ENCODE measurements around the gene SORCS1.

Gene SORCS1

GRCh38 chr10:106967452-106967851, 197.1 kb downstream of the SORCS1 start:
- DNase-seq (ENCODE audit: low read depth, low spot score), result no peak
- no peaks in the 10 kb centered on the region for H3K9me3 ChIP-seq (ENCODE audit: low read depth, low read length)

GRCh38 chr10:106960812-106961211, 203.7 kb downstream of the SORCS1 start:
- Histone ChIP-seq H3K27ac (no peak overlapping the region), H3K36me3 (ENCODE audit: insufficient read depth, low read length) (no peaks in the 10 kb centered on the region), H3K9me3 (ENCODE audit: low read depth, low read length) (no peaks in the 10 kb centered on the region), H3K4me3 (no peak overlapping the region), H3K9ac (ENCODE audit: insufficient read length) (no peak overlapping the region)
- DNase-seq (ENCODE audit: low read depth, low spot score), result no peak
- TF ChIP-seq FOXP2 (optimal IDR thresholded peaks at IDR 0.05; ENCODE audit: control extremely low read depth, extremely low read length, insufficient read depth) (no peak), POLR2AphosphoS5 (IDR thresholded peaks at IDR 0.05; ENCODE audit: borderline replicate concordance, low read depth, low read length) (no peak), EZH2 (IDR thresholded peaks at IDR 0.05) (no peak)

More at GRCh38 chr10:106967452-106967851, 197.1 kb downstream of the SORCS1 start:
- no peak for TF ChIP-seq POLR2AphosphoS5 (IDR thresholded peaks at IDR 0.05; ENCODE audit: borderline replicate concordance, low read depth, low read length)
- no peak for TF ChIP-seq EZH2 (IDR thresholded peaks at IDR 0.05)
- no peak for TF ChIP-seq FOXP2 (optimal IDR thresholded peaks at IDR 0.05; ENCODE audit: control extremely low read depth, extremely low read length, insufficient read depth)
- H3K4me3 ChIP-seq, result no peak overlapping the region
- H3K36me3 ChIP-seq (ENCODE audit: insufficient read depth, low read length), result no peaks in the 10 kb centered on the region
- no peak overlapping the region for H3K27ac ChIP-seq
- no peak overlapping the region for H3K9ac ChIP-seq (ENCODE audit: insufficient read length)

- no peak for DNase-seq (ENCODE audit: low read depth, low spot score)
- Histone ChIP-seq H3K9ac (ENCODE audit: insufficient read length) (no peak overlapping the region), H3K36me3 (ENCODE audit: insufficient read depth, low read length) (no peaks in the 10 kb centered on the region), H3K4me3 (no peak overlapping the region), H3K9me3 (ENCODE audit: low read depth, low read length) (no peaks in the 10 kb centered on the region), H3K27ac (no peak overlapping the region)
- TF ChIP-seq EZH2 (IDR thresholded peaks at IDR 0.05) (no peak), FOXP2 (optimal IDR thresholded peaks at IDR 0.05; ENCODE audit: control extremely low read depth, extremely low read length, insufficient read depth) (no peak), POLR2AphosphoS5 (IDR thresholded peaks at IDR 0.05; ENCODE audit: borderline replicate concordance, low read depth, low read length) (no peak)
Measured at GRCh38 chr10:106959521-106959920, 205.0 kb downstream of the SORCS1 start.

- no peak overlapping the region for H3K9ac ChIP-seq (ENCODE audit: insufficient read length)
- no peak for TF ChIP-seq EZH2 (IDR thresholded peaks at IDR 0.05)
- no peak for TF ChIP-seq FOXP2 (optimal IDR thresholded peaks at IDR 0.05; ENCODE audit: control extremely low read depth, extremely low read length, insufficient read depth)
- TF ChIP-seq POLR2AphosphoS5 (IDR thresholded peaks at IDR 0.05; ENCODE audit: borderline replicate concordance, low read depth, low read length), result no peak
- DNase-seq (ENCODE audit: low read depth, low spot score), result no peak
- H3K4me3 ChIP-seq, result no peak overlapping the region
- H3K36me3 ChIP-seq (ENCODE audit: insufficient read depth, low read length), result no peaks in the 10 kb centered on the region
- H3K9me3 ChIP-seq (ENCODE audit: low read depth, low read length), result no peaks in the 10 kb centered on the region
- no peak overlapping the region for H3K27ac ChIP-seq
Measured at GRCh38 chr10:106958589-106959361, 205.7 kb downstream of the SORCS1 start.

- Histone ChIP-seq H3K9ac (ENCODE audit: insufficient read length) (no peak overlapping the region), H3K36me3 (ENCODE audit: insufficient read depth, low read length) (no peaks in the 10 kb centered on the region), H3K4me3 (no peak overlapping the region), H3K9me3 (ENCODE audit: low read depth, low read length) (no peaks in the 10 kb centered on the region), H3K27ac (no peak overlapping the region)
- DNase-seq (ENCODE audit: low read depth, low spot score), result no peak
- TF ChIP-seq EZH2 (IDR thresholded peaks at IDR 0.05) (no peak), POLR2AphosphoS5 (IDR thresholded peaks at IDR 0.05; ENCODE audit: borderline replicate concordance, low read depth, low read length) (no peak), FOXP2 (optimal IDR thresholded peaks at IDR 0.05; ENCODE audit: control extremely low read depth, extremely low read length, insufficient read depth) (no peak)
Measured at GRCh38 chr10:106957823-106958588, 206.5 kb downstream of the SORCS1 start.

- H3K4me3 ChIP-seq, result no peak overlapping the region
- TF ChIP-seq POLR2AphosphoS5 (IDR thresholded peaks at IDR 0.05; ENCODE audit: borderline replicate concordance, low read depth, low read length) (no peak), EZH2 (IDR thresholded peaks at IDR 0.05) (no peak), FOXP2 (optimal IDR thresholded peaks at IDR 0.05; ENCODE audit: control extremely low read depth, extremely low read length, insufficient read depth) (no peak)
- DNase-seq (ENCODE audit: low read depth, low spot score), result no peak
- H3K27ac ChIP-seq, result no peak overlapping the region
- H3K36me3 ChIP-seq (ENCODE audit: insufficient read depth, low read length), result no peaks in the 10 kb centered on the region
- no peaks in the 10 kb centered on the region for H3K9me3 ChIP-seq (ENCODE audit: low read depth, low read length)
- H3K9ac ChIP-seq (ENCODE audit: insufficient read length), result no peak overlapping the region
Measured at GRCh38 chr10:106956216-106956915, 208.1 kb downstream of the SORCS1 start.

GRCh38 chr10:106955133-106955532, 209.4 kb downstream of the SORCS1 start:
- H3K36me3 ChIP-seq (ENCODE audit: insufficient read depth, low read length), result no peaks in the 10 kb centered on the region
- no peaks in the 10 kb centered on the region for H3K9me3 ChIP-seq (ENCODE audit: low read depth, low read length)
- TF ChIP-seq POLR2AphosphoS5 (IDR thresholded peaks at IDR 0.05; ENCODE audit: borderline replicate concordance, low read depth, low read length) (no peak), FOXP2 (optimal IDR thresholded peaks at IDR 0.05; ENCODE audit: control extremely low read depth, extremely low read length, insufficient read depth) (no peak), EZH2 (IDR thresholded peaks at IDR 0.05) (no peak)
- H3K9ac ChIP-seq (ENCODE audit: insufficient read length), result no peak overlapping the region
- no peak overlapping the region for H3K27ac ChIP-seq
- no peak overlapping the region for H3K4me3 ChIP-seq
- DNase-seq (ENCODE audit: low read depth, low spot score), result no peak

- DNase-seq (ENCODE audit: low read depth, low spot score), result no peak
- no peak for TF ChIP-seq POLR2AphosphoS5 (IDR thresholded peaks at IDR 0.05; ENCODE audit: borderline replicate concordance, low read depth, low read length)
- TF ChIP-seq FOXP2 (optimal IDR thresholded peaks at IDR 0.05; ENCODE audit: control extremely low read depth, extremely low read length, insufficient read depth), result no peak
- TF ChIP-seq EZH2 (IDR thresholded peaks at IDR 0.05), result no peak
- no peak overlapping the region for H3K9ac ChIP-seq (ENCODE audit: insufficient read length)
- no peak overlapping the region for H3K27ac ChIP-seq
- H3K4me3 ChIP-seq, result no peak overlapping the region
- H3K9me3 ChIP-seq (ENCODE audit: low read depth, low read length), result no peaks in the 10 kb centered on the region
- H3K36me3 ChIP-seq (ENCODE audit: insufficient read depth, low read length), result no peaks in the 10 kb centered on the region
Measured at GRCh38 chr10:106952033-106952432, 212.5 kb downstream of the SORCS1 start.
